ENCODE data around the gene ST6GALNAC6. TPM values are rescaled to one million over a fixed set of nuclear protein-coding genes. Genes with fewer than 3 reads are reported as not detected.

Gene ST6GALNAC6
- total and polyA plus RNA-seq, 10 donors = 29.0 to 118 (median 71.6) TPM

GRCh38 chr9:127895811-127896210 lies 3.6 kb downstream of the ST6GALNAC6 start:
- Histone ChIP-seq H3K4me1 (peaks cover 23 to 64% (median 48%) of the 10 kb centered on the region in 6 donors), H3K27me3 (replicated peaks in 1 of 7) (no peaks in the 10 kb centered on the region), H3K36me3 (peaks cover 8 to 60% (median 49%) of the 10 kb centered on the region in 6 donors), H3K27ac (peak overlapping the region in 5 of 8 donors; percentile 89 to 92 (median 91)), H3K4me3 (peak overlapping the region in 1 of 8 donors; percentile 94), H3K9me3 (peaks cover 0 to 34% (median 22%) of the 10 kb centered on the region in 8 donors)
- 87 to 93% (median 92%) methylated on average over 8 of the region's 8 CpGs for WGBS, 5 donors
- intact Hi-C loops (cut with DNase I; ENCODE audit: low total_unique reads) = no loop called here
- no peak for DNase-seq
- TF ChIP-seq POLR2A (IDR thresholded peaks at IDR 0.05) (no peak), POLR2AphosphoS5 (IDR thresholded peaks at IDR 0.05) (no peak), CTCF (IDR thresholded peaks at IDR 0.05 in 8 of 11, conservative IDR thresholded peaks at IDR 0.05 in 3 of 11) (no peak)

GRCh38 chr9:127893392-127893791 lies 6.0 kb downstream of the ST6GALNAC6 start:
- Histone ChIP-seq H3K27ac (no peak overlapping the region), H3K4me3 (no peak overlapping the region), H3K36me3 (peaks cover 13 to 84% (median 67%) of the 10 kb centered on the region in 6 donors), H3K27me3 (replicated peaks in 1 of 7) (no peaks in the 10 kb centered on the region), H3K9me3 (peaks cover 0 to 34% (median 22%) of the 10 kb centered on the region in 8 donors), H3K4me1 (peaks cover 8 to 43% (median 29%) of the 10 kb centered on the region in 6 donors)
- no peak for TF ChIP-seq POLR2AphosphoS5 (IDR thresholded peaks at IDR 0.05)
- no peak for TF ChIP-seq CTCF (IDR thresholded peaks at IDR 0.05 in 8 of 11, conservative IDR thresholded peaks at IDR 0.05 in 3 of 11)
- TF ChIP-seq POLR2A (IDR thresholded peaks at IDR 0.05) = no peak
- WGBS, 5 donors = 95 to 97% (median 97%) methylated on average over 4 of the region's 4 CpGs
- no peak for DNase-seq
- intact Hi-C loops (cut with DNase I; ENCODE audit: low total_unique reads) = no loop called here

DNA sequence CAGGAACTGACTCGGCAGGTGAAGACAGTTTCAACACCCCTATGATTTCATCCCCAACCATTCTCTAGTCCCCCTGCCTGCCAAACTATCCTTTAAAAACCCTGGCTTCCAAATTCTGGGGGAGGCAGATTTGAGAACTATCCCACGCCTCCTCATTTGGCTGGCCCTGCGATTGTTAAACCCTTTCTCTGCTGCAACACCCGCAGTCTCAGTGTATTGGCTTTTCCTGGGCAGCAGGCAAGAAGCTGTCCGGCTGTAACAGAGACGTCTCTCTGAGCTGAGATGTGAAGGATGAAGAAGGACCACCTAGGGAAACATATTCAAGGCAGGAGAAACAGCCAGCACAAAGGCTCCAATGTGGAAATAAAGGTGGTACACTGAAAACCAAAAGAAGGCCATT lies 6.6 kb downstream of the ST6GALNAC6 start:
- peaks cover 13 to 90% (median 72%) of the 10 kb centered on the region in 6 donors for H3K36me3 ChIP-seq
- H3K9me3 ChIP-seq = peaks cover 0 to 34% (median 22%) of the 10 kb centered on the region in 8 donors
- H3K27me3 ChIP-seq (replicated peaks in 1 of 7) = no peaks in the 10 kb centered on the region
- no peak overlapping the region for H3K27ac ChIP-seq
- no peak for DNase-seq
- intact Hi-C loops (cut with DNase I; ENCODE audit: low total_unique reads) = no loop called here
- H3K4me3 ChIP-seq = no peak overlapping the region
- H3K4me1 ChIP-seq = peaks cover 2 to 37% (median 23%) of the 10 kb centered on the region in 6 donors
- WGBS, 5 donors = 85 to 97% (median 95%) methylated on average over 6 of the region's 6 CpGs
- TF ChIP-seq CTCF (IDR thresholded peaks at IDR 0.05 in 8 of 11, conservative IDR thresholded peaks at IDR 0.05 in 3 of 11) (no peak), POLR2A (IDR thresholded peaks at IDR 0.05) (no peak), POLR2AphosphoS5 (IDR thresholded peaks at IDR 0.05) (no peak)

- intact Hi-C loops (cut with DNase I; ENCODE audit: low total_unique reads) = no loop called here
- no peak for TF ChIP-seq CTCF (IDR thresholded peaks at IDR 0.05 in 8 of 11, conservative IDR thresholded peaks at IDR 0.05 in 3 of 11)
- WGBS, 5 donors = 96 to 99% (median 96%) methylated on average over 3 of the region's 3 CpGs
- Histone ChIP-seq H3K27me3 (replicated peaks in 1 of 7) (no peaks in the 10 kb centered on the region), H3K4me1 (peaks cover 0 to 36% (median 7%) of the 10 kb centered on the region in 6 donors), H3K27ac (no peak overlapping the region), H3K9me3 (peaks cover 0 to 25% (median 18%) of the 10 kb centered on the region in 8 donors), H3K4me3 (no peak overlapping the region), H3K36me3 (peaks cover 13 to 99% (median 85%) of the 10 kb centered on the region in 6 donors)
- DNase-seq = no peak
Observed at GRCh38 chr9:127890053-127890452, 9.3 kb downstream of the ST6GALNAC6 start.

All from spleen (tissue), 11 donors.